ENCODE data around the gene BANP.

Gene BANP

GRCh38 chr16:88077328-88078108 lies 126.3 kb downstream of the BANP start:
- no peak for TF ChIP-seq CTCF (IDR thresholded peaks at IDR 0.05; ENCODE audit: low read depth, low read length, missing control alignments)
- no peak overlapping the region for H3K4me3 ChIP-seq (replicated peaks; ENCODE audit: low read depth, low read length)
- no peak for DNase-seq (ENCODE audit: extremely low read depth, low read depth)

GRCh38 chr16:88078111-88078775 lies 127.0 kb downstream of the BANP start:
- no peak for DNase-seq (ENCODE audit: extremely low read depth, low read depth)
- TF ChIP-seq CTCF (IDR thresholded peaks at IDR 0.05; ENCODE audit: low read depth, low read length, missing control alignments): no peak
- no peak overlapping the region for H3K4me3 ChIP-seq (replicated peaks; ENCODE audit: low read depth, low read length)

- H3K4me3 ChIP-seq (replicated peaks; ENCODE audit: low read depth, low read length): no peak overlapping the region
- TF ChIP-seq CTCF (IDR thresholded peaks at IDR 0.05; ENCODE audit: low read depth, low read length, missing control alignments): no peak
- no peak for DNase-seq (ENCODE audit: extremely low read depth, low read depth)
Observed at GRCh38 chr16:88083582-88083981, 132.3 kb downstream of the BANP start.

- no peak overlapping the region for H3K4me3 ChIP-seq (replicated peaks; ENCODE audit: low read depth, low read length)
- DNase-seq (ENCODE audit: extremely low read depth, low read depth): no peak
- TF ChIP-seq CTCF (IDR thresholded peaks at IDR 0.05; ENCODE audit: low read depth, low read length, missing control alignments): no peak
Observed at GRCh38 chr16:88084881-88085280, 133.6 kb downstream of the BANP start.

- TF ChIP-seq CTCF (IDR thresholded peaks at IDR 0.05; ENCODE audit: low read depth, low read length, missing control alignments): no peak
- no peak overlapping the region for H3K4me3 ChIP-seq (replicated peaks; ENCODE audit: low read depth, low read length)
- DNase-seq (ENCODE audit: extremely low read depth, low read depth): no peak
Observed at GRCh38 chr16:88086571-88087516, 135.6 kb downstream of the BANP start.

GRCh38 chr16:88087517-88087877 lies 136.3 kb downstream of the BANP start:
- H3K4me3 ChIP-seq (replicated peaks; ENCODE audit: low read depth, low read length): no peak overlapping the region
- no peak for DNase-seq (ENCODE audit: extremely low read depth, low read depth)
- no peak for TF ChIP-seq CTCF (IDR thresholded peaks at IDR 0.05; ENCODE audit: low read depth, low read length, missing control alignments)

All from HFF-Myc (cell line).